AG09309 (cell line): Measurements from ENCODE around the gene KEAP1.

Source experiments
- DNase-seq: peaks from one replicate; pipeline ENCODE4 v3.0.0-alpha.2; 2010; ENCODE audit warnings: low read depth
- H3K4me3 ChIP-seq: 2 replicates; pipeline ENCODE4 v1.5.1; 2011; ENCODE audit warnings: mild to moderate bottlenecking, low read depth, low read length, moderate library complexity; ENCODE audit not compliant: control insufficient read depth
- TF ChIP-seq, protein P1 (sequence below): IDR thresholded peaks from 2 replicates; pipeline ENCODE4 v1.5.1; 2011; ENCODE audit warnings: mild to moderate bottlenecking, low read depth, low read length, inconsistent platforms; ENCODE audit not compliant: insufficient read depth, control insufficient read depth; ENCODE audit errors: missing control alignments

Gene KEAP1

GRCh38 chr19:10499550-10500246 lies 3.5 kb downstream of the KEAP1 start:
- no peak for DNase-seq
- TF ChIP-seq, protein P1, sequence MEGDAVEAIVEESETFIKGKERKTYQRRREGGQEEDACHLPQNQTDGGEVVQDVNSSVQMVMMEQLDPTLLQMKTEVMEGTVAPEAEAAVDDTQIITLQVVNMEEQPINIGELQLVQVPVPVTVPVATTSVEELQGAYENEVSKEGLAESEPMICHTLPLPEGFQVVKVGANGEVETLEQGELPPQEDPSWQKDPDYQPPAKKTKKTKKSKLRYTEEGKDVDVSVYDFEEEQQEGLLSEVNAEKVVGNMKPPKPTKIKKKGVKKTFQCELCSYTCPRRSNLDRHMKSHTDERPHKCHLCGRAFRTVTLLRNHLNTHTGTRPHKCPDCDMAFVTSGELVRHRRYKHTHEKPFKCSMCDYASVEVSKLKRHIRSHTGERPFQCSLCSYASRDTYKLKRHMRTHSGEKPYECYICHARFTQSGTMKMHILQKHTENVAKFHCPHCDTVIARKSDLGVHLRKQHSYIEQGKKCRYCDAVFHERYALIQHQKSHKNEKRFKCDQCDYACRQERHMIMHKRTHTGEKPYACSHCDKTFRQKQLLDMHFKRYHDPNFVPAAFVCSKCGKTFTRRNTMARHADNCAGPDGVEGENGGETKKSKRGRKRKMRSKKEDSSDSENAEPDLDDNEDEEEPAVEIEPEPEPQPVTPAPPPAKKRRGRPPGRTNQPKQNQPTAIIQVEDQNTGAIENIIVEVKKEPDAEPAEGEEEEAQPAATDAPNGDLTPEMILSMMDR, result no peak
- H3K4me3 ChIP-seq, result no peak overlapping the region

DNA sequence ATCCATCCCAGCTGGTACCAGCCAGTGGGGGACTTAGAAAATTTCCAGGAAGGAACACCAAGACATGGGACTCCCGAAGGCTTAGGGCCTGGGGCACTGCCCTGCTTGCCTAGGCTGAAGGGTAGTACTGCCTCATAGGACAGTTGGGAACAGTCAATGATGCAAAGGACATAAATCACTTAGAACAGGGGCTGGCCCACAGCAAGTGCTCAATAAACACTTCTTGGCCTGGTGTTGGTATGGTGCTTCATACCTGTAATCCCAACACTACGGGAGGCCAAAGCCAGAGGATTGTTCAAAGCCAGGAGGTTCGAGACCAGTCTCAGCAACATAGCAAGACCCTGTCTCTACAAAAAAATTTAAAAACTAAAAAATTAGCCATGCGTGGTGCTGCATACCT lies 5.8 kb downstream of the KEAP1 start:
- TF ChIP-seq, protein P1, result no peak
- no peak for DNase-seq
- H3K4me3 ChIP-seq, result no peak overlapping the region

- TF ChIP-seq, protein P1, result no peak
Measured at GRCh38 chr19:10491472-10492047, 11.6 kb downstream of the KEAP1 start.

GRCh38 chr19:10486551-10486950 lies 16.6 kb downstream of the KEAP1 start:
- H3K4me3 ChIP-seq, result no peak overlapping the region
- TF ChIP-seq, protein P1, result no peak
- no peak for DNase-seq

More at GRCh38 chr19:10491472-10492047, 11.6 kb downstream of the KEAP1 start:
- DNase-seq, result no peak
- no peak overlapping the region for H3K4me3 ChIP-seq

DNA sequence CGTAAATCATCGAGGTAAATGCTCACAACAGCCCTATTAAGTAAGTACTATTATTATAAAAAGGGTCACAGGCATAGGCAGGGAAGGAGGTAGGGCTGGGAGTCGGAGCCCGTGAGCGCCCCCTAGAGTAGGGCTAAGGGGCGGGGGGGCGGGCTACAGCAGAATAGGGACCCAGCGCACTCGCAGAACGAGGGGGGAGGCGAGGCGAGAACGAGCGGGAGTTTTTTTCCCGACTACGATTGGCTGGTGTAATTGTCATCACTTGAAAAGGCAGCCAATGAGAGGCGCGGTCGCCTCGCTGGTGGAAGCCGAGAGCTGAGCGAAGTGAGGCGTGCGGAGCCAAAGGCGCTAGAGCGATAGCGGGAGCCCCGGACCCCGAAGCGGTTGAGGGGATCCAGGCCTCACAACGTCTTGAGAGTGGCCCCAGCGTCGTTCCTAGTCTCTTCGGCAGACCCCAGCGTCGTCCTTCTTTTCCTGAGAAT lies 24.2 kb downstream of the KEAP1 start:
- peak overlapping the region; percentile 19 for H3K4me3 ChIP-seq
- TF ChIP-seq, protein P1, result peak; percentile 39
- DNase-seq, result no peak

- H3K4me3 ChIP-seq, result no peak overlapping the region; the same call in 1 of the 2 replicates
- no peak for DNase-seq
- TF ChIP-seq, protein P1, result no peak
Measured at GRCh38 chr19:10478476-10478875, 24.7 kb downstream of the KEAP1 start.
